HG03521 (cell line): Measurements from ENCODE around the gene SLC38A1.

Experiments used
- ATAC-seq: cut with Tn5 transposase; IDR thresholded peaks from one replicate; pipeline ENCODE4 v1.9.1; 2021; ENCODE audit warnings: mild to moderate bottlenecking, moderate library complexity; ENCODE audit not compliant: unreplicated experiment

The SLC38A1 gene

GRCh38 chr12:46237371-46238045 lies 31.3 kb downstream of the SLC38A1 start:
- no peak for ATAC-seq

GRCh38 chr12:46234000-46234399 lies 34.8 kb downstream of the SLC38A1 start:
- ATAC-seq, result no peak

GRCh38 chr12:46233423-46233822 lies 35.4 kb downstream of the SLC38A1 start:
- ATAC-seq, result no peak

GRCh38 chr12:46230983-46231382 lies 37.9 kb downstream of the SLC38A1 start:
- no peak for ATAC-seq

- no peak for ATAC-seq
Measured at GRCh38 chr12:46230306-46230705, 38.5 kb downstream of the SLC38A1 start.

- no peak for ATAC-seq
Measured at GRCh38 chr12:46227616-46228015, 41.2 kb downstream of the SLC38A1 start.

GRCh38 chr12:46224386-46224785 lies 44.5 kb downstream of the SLC38A1 start:
- no peak for ATAC-seq

- no peak for ATAC-seq
Measured at GRCh38 chr12:46223047-46223446, 45.8 kb downstream of the SLC38A1 start.

GRCh38 chr12:46222636-46223035 lies 46.2 kb downstream of the SLC38A1 start:
- ATAC-seq, result no peak

GRCh38 chr12:46221255-46222128 lies 47.4 kb downstream of the SLC38A1 start:
- ATAC-seq, result no peak

GRCh38 chr12:46219877-46220655 lies 48.8 kb downstream of the SLC38A1 start:
- no peak for ATAC-seq

GRCh38 chr12:46219132-46219876 lies 49.5 kb downstream of the SLC38A1 start:
- ATAC-seq, result no peak

GRCh38 chr12:46218322-46219095 lies 50.3 kb downstream of the SLC38A1 start:
- ATAC-seq, result no peak

GRCh38 chr12:46217541-46218321 lies 51.1 kb downstream of the SLC38A1 start:
- ATAC-seq, result peak; percentile 58

GRCh38 chr12:46214668-46215436 lies 54.0 kb downstream of the SLC38A1 start:
- peak; percentile 62 for ATAC-seq

- ATAC-seq, result no peak
Measured at GRCh38 chr12:46212108-46212982, 56.5 kb downstream of the SLC38A1 start.

GRCh38 chr12:46210873-46211439 lies 57.9 kb downstream of the SLC38A1 start:
- no peak for ATAC-seq
